Keratinocyte (primary cell): ENCODE measurements around the gene DR1. TPM values are rescaled to one million over a fixed set of nuclear protein-coding genes. Genes with fewer than 3 reads are reported as not detected.

Experiments used
- DNase-seq: peaks from one replicate; pipeline ENCODE4 v3.0.0-alpha.2; 2011; ENCODE audit warnings: low read depth, missing footprints, low spot score
- FAIRE-seq: peaks from 2 replicates; lab custom pipeline; 2011; peaks lifted over from hg19 to GRCh38; lab: Jason Lieb, UNC
- H2AFZ ChIP-seq: 2 replicates; pipeline ENCODE4 v1.6.0; 2012; ENCODE audit warnings: low read length, control low read depth, inconsistent platforms; ENCODE audit not compliant: control insufficient read depth
- H3K27ac ChIP-seq: 2 replicates; pipeline ENCODE4 v1.5.1; 2011; ENCODE audit warnings: low read length; ENCODE audit not compliant: control insufficient read depth, insufficient read depth
- H3K27me3 ChIP-seq: 3 replicates; pipeline ENCODE4 v1.6.0; 2011; ENCODE audit warnings: low read length; ENCODE audit not compliant: control insufficient read depth, insufficient read depth; ENCODE audit errors: extremely low read depth
- H3K36me3 ChIP-seq, 2 experiments: 2 replicates in 1 of 2; 3 replicates in 1 of 2; pipeline ENCODE4 v1.5.1; 2011; ENCODE audit warnings: low read length in 2 of 2, mild to moderate bottlenecking in 1 of 2; ENCODE audit not compliant: control insufficient read depth in 2 of 2, insufficient read depth in 2 of 2; ENCODE audit errors: extremely low read depth in 1 of 2
- H3K4me1 ChIP-seq: 3 replicates; pipeline ENCODE4 v1.5.1; 2011; ENCODE audit warnings: low read length; ENCODE audit not compliant: control insufficient read depth, insufficient read depth; ENCODE audit errors: extremely low read depth
- H3K4me2 ChIP-seq: 3 replicates; pipeline ENCODE4 v1.6.0; 2011; ENCODE audit warnings: low read depth, low read length; ENCODE audit not compliant: control insufficient read depth, insufficient read depth; ENCODE audit errors: extremely low read depth
- H3K4me3 ChIP-seq, 3 experiments: fragments of 200-600 bp in 1 of 3; sonication (generic) in 1 of 3; 2 replicates in 2 of 3; 3 replicates in 1 of 3; pipeline ENCODE4 v1.5.1; 2011 to 2016; ENCODE audit warnings: low read length in 3 of 3, mild to moderate bottlenecking in 3 of 3, control low read depth in 2 of 3, inconsistent platforms in 1 of 3, low read depth in 1 of 3, mixed read lengths in 1 of 3, mixed run types in 1 of 3, moderate library complexity in 1 of 3; ENCODE audit not compliant: control insufficient read depth in 2 of 3, insufficient read depth in 2 of 3; ENCODE audit errors: extremely low read depth in 1 of 3
- H3K79me2 ChIP-seq: 2 replicates; pipeline ENCODE4 v1.6.0; 2012; ENCODE audit warnings: low read length; ENCODE audit not compliant: control insufficient read depth, insufficient read depth
- H3K9ac ChIP-seq: 3 replicates; pipeline ENCODE4 v1.6.0; 2011; ENCODE audit warnings: low read length; ENCODE audit not compliant: control insufficient read depth, insufficient read depth; ENCODE audit errors: extremely low read depth
- H3K9me1 ChIP-seq: 3 replicates; pipeline ENCODE4 v1.6.0; 2011; ENCODE audit warnings: low read length; ENCODE audit not compliant: control insufficient read depth, insufficient read depth; ENCODE audit errors: extremely low read depth
- H3K9me3 ChIP-seq: 2 replicates; pipeline ENCODE4 v1.5.1; 2012; ENCODE audit warnings: low read depth, low read length; ENCODE audit not compliant: control insufficient read depth
- H4K20me1 ChIP-seq: 3 replicates; pipeline ENCODE4 v1.6.0; 2011; ENCODE audit warnings: low read length; ENCODE audit not compliant: control insufficient read depth, insufficient read depth; ENCODE audit errors: extremely low read depth
- EZH2 ChIP-seq: IDR thresholded peaks from one replicate; pipeline ENCODE4 v1.6.1; 2012; ENCODE audit warnings: inconsistent platforms, mild to moderate bottlenecking, low read length, moderate library complexity
- dilution Hi-C: fragments of 300-500 bp; cut with MboI; formaldehyde crosslinking; loops from one replicate; pipeline ENCODE4 v1.7.0; 2020; ENCODE audit warnings: low sequenced_read_pairs; ENCODE audit not compliant: extremely low pct_ligation_motif_present
- polyA plus RNA-seq, 5 experiments: library from polyadenylated mRNA; depleted of rRNA in 3 of 5; stranded (reverse) in 3 of 5; stranded (forward) in 1 of 5; unstranded in 1 of 5; fragments of >200 nt; gene quantifications; 1 replicate in 1 of 5; 2 replicates in 3 of 5; 3 replicates in 1 of 5; pipeline versions ENCODE4 v1.2.1 to v1.2.3, GENCODE V29; 2011 to 2012; ENCODE audit warnings: missing spikeins in 2 of 5, low read depth in 1 of 5, low replicate concordance in 1 of 5
- TF ChIP-seq, protein P1 (sequence below), 3 experiments: IDR thresholded peaks in 1 of 3; conservative IDR thresholded peaks in 1 of 3; optimal IDR thresholded peaks in 1 of 3; 2 replicates in 2 of 3; 3 replicates in 1 of 3; pipeline versions ENCODE3 to v1.5.1; 2011; ENCODE audit warnings: low read length in 3 of 3, mild to moderate bottlenecking in 3 of 3, moderate library complexity in 2 of 3, control low read depth in 1 of 3, inconsistent platforms in 1 of 3; ENCODE audit not compliant: insufficient read depth in 2 of 3; ENCODE audit errors: extremely low read depth in 1 of 3

The DR1 gene
- polyA plus RNA-seq, 1 donor (not counting 4 experiments of a cell fraction or from before 2014, with no cell fraction given): 47.9 TPM

GRCh38 chr1:93304716-93305138 lies 41.0 kb upstream of the DR1 start:
- H3K79me2 ChIP-seq: no peaks in the 10 kb centered on the region
- TF ChIP-seq EZH2: no peak
- TF ChIP-seq, protein P1, sequence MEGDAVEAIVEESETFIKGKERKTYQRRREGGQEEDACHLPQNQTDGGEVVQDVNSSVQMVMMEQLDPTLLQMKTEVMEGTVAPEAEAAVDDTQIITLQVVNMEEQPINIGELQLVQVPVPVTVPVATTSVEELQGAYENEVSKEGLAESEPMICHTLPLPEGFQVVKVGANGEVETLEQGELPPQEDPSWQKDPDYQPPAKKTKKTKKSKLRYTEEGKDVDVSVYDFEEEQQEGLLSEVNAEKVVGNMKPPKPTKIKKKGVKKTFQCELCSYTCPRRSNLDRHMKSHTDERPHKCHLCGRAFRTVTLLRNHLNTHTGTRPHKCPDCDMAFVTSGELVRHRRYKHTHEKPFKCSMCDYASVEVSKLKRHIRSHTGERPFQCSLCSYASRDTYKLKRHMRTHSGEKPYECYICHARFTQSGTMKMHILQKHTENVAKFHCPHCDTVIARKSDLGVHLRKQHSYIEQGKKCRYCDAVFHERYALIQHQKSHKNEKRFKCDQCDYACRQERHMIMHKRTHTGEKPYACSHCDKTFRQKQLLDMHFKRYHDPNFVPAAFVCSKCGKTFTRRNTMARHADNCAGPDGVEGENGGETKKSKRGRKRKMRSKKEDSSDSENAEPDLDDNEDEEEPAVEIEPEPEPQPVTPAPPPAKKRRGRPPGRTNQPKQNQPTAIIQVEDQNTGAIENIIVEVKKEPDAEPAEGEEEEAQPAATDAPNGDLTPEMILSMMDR (optimal IDR thresholded peaks at IDR 0.05 in 1 of 3, IDR thresholded peaks at IDR 0.05 in 1 of 3, conservative IDR thresholded peaks at IDR 0.05 in 1 of 3; ENCODE audit: extremely low read depth in 1 of 3, insufficient read depth in 2 of 3, low read length in 3 of 3): peak in 2 of 3 experiments; percentile 76 to 79
- DNase-seq (no peak), FAIRE-seq (peak; percentile 78)
- no peak overlapping the region for H3K9ac ChIP-seq
- H3K27me3 ChIP-seq: no peaks in the 10 kb centered on the region
- H3K27ac ChIP-seq: no peak overlapping the region
- no peak overlapping the region for H3K4me2 ChIP-seq
- no peaks in the 10 kb centered on the region for H4K20me1 ChIP-seq
- no peaks in the 10 kb centered on the region for H3K9me3 ChIP-seq
- dilution Hi-C loops: no loop called here
- no peaks in the 10 kb centered on the region for H3K4me1 ChIP-seq
- H2AFZ ChIP-seq: no peak overlapping the region
- no peak overlapping the region for H3K4me3 ChIP-seq
- H3K36me3 ChIP-seq: no peaks in the 10 kb centered on the region
- H3K9me1 ChIP-seq: no peaks in the 10 kb centered on the region

DNA sequence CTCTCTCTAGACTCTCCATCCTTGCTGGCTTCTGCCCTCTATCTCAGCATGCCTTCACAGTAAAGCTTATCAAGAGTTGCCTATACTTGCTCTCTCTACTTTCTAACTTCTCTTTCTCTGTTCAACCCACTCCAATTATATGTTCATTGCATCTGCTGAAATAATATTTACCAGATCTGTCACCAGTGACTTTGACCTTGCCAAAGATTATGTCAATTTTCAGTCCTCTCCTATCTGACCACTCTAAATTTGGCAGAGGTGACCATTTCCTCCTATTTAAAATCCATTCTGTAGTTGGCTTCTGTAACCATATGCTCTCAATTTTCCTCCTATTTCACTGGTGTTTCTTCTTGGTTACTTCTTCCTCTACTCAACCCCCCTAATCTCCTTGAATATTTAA lies 38.8 kb upstream of the DR1 start:
- no peak for TF ChIP-seq EZH2
- TF ChIP-seq, protein P1 (optimal IDR thresholded peaks at IDR 0.05 in 1 of 3, IDR thresholded peaks at IDR 0.05 in 1 of 3, conservative IDR thresholded peaks at IDR 0.05 in 1 of 3; ENCODE audit: extremely low read depth in 1 of 3, insufficient read depth in 2 of 3, low read length in 3 of 3): no peak
- no peaks in the 10 kb centered on the region for H3K4me1 ChIP-seq
- FAIRE-seq (no peak), DNase-seq (no peak)
- H3K9me3 ChIP-seq: no peaks in the 10 kb centered on the region
- H3K9ac ChIP-seq: no peak overlapping the region
- H3K9me1 ChIP-seq: no peaks in the 10 kb centered on the region
- dilution Hi-C loops: no loop called here
- H3K79me2 ChIP-seq: no peaks in the 10 kb centered on the region
- H2AFZ ChIP-seq: no peak overlapping the region
- no peaks in the 10 kb centered on the region for H4K20me1 ChIP-seq
- H3K27me3 ChIP-seq: no peaks in the 10 kb centered on the region
- no peaks in the 10 kb centered on the region for H3K36me3 ChIP-seq
- H3K4me2 ChIP-seq: no peak overlapping the region
- H3K4me3 ChIP-seq: no peak overlapping the region
- no peak overlapping the region for H3K27ac ChIP-seq
